DMS114 treated with DMSO at 0.1 percent for 48 hours (cell line): ENCODE results near the gene TFDP1.

Source experiments
- DNase-seq: peaks from one replicate; lab custom pipeline; 2025; ENCODE audit not compliant: unreplicated experiment; lab: John Stamatoyannopoulos, UW

The TFDP1 gene

DNA sequence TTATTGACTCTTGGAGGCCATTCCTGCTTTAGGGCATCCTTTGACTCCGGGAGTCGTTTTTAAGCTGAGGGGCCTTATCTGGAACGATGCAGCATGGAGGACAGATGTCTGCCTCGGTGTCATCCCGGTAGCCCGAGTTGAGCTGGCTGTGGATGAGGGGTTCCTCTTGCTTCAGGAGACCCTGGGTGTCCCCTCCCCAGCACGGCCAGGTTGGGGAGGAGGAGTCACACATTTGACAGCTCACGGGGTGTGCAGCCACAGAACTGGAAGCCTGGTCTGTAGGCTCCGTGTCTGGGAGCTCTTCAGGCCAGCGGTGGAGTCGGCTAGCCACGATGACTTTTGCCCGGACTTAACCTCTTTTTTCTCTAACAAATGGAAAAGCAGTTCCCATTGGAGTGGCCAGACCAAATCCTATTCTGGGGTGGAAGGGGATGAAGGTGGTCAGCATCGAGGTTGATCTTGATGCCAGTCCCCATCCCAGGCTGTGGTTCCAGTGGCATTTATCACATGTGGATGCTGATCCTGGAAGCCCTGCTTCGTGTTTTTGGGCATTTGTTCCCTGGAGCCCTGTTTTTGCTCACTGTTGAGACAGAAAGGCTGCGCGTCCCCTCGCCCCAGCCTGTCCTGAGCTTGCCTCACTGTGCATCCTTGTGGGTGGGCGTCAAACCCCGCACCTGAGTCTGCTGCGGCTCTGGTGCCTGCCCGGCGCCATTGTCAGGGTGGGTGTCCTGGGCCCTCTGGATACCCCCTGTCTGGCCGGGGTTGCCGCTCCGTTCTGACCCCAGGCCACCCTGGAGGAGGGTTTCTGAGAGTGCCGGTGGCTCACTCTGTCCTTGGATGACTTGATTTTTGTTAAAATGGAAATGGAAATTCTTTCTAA lies 12.0 kb downstream of the TFDP1 start:
- DNase-seq: no peak

DNA sequence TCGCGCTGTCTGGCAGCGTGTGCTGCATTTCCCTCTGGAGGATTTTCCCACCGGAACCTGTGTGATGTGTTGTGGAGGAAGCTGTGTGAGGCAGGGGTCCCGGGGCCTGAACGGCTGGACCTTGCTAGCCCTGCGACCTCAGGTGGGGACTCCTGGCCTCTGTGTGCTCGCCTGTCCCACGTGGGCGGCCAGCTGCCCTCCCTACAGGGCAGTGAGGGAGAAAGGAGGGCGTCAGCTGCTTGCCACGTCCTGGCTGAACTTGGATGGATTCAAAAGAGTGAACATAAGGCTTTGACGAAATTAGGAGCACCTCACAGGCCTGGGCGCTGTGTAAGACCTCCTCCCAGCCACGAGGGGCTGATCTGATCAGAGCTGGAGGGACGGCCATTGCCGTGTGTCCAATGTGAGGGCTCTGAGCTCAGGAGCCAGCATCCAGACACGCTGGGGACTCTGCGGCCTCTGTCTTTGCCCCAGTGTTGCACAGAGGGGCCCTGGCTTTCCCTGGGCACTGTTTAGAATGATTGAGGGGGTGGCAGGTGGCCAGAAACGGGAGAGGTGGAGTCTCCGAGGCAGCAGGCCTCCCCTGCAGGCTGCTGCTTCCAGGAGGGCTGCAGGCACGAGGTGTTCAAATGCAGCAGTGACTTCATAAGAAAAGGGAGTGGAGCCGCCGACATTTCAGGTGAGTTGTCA lies 13.0 kb downstream of the TFDP1 start:
- DNase-seq: no peak

DNA sequence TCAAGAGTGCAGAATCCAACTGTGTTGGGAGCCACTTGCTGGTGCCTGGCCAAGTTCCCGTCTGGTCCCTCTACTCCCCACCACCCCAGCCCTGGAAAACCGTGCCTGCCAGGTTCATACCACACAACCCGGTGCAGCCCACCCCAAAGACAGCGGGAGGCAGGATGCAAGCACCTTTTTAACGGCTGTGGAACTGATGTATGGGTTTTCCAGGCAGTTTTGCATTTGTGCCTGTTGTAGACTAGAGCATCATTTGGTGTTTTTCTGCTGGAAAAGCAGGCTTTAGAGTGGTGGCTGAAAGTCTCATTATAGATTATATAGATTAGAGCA lies 13.5 kb downstream of the TFDP1 start:
- DNase-seq: no peak

GRCh38 chr13:113598481-113598880 lies 13.9 kb downstream of the TFDP1 start:
- no peak for DNase-seq

GRCh38 chr13:113599391-113599790 lies 14.8 kb downstream of the TFDP1 start:
- no peak for DNase-seq

DNA sequence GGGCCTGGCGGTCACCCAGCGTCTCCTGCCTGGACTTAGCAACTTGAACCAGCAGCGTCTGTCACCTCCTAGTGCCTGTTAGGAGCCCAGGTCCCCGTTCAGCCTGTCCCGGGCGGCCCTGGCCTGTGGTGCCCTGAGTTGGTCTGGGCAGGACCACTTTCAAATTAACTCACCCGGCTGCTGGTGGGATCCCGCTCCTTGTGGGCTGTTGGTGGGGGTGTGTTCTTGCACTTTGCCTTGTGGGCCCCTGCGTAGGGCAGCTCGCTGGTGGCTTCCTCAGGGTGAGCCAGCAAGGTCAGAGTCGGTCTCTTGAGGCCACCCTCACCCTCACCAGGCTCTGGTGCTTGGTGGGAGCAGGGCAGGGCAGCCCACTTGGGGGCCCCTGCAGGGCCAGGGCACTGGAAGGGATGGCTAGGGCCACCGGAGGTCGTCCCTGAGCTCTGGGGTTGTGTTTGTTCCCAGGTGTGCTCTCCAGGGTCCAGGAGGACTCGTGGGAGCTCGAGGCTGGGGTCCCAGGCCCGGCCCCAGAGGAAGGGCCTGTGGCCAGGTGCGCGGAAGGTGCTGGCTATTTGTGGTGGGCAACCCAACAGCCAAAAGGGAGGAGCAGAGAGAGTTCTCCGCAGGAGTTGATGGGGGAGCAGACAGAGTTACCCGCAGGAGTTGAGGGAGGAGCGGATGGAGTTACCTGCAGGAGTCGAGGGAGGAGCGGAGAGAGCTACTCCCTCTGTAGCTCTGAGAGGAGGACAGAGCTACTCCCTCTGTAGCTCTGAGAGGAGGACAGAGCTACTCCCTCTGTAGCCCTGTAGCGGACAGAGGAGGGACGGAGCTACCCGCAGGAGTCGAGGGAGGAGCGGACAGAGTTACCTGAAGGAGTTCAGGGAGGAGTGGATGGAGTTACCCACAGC lies 16.9 kb downstream of the TFDP1 start:
- DNase-seq: no peak

GRCh38 chr13:113602291-113602988 lies 17.9 kb downstream of the TFDP1 start:
- no peak for DNase-seq

DNA sequence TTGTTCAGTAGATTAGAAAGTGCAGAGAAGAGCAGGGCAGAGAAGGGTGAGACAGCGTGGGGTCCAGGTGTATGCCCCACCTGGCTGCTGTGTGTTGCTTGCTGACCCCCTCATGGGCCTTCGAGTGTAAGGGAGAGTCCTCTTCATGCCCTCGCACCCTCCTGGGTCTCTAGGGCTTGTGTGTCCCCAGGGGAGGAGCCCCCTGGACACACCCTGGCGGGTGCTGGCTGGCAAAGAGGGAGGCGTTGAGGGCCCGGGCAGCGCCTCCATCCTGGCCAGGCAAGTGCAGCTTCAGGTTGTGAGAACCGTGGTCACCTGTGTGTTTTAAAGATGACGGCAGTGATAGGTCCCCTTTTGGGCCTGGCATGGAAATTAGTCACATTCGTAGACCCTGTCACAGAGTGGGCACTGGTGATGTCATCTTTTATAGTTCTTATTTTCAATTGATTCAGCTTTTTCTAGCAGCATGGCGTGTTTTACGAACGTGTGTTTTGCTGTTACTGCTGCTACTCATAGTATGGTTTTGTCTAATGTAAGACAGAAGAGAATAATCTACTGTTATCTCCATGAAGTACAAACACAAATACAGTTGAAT lies 18.7 kb downstream of the TFDP1 start:
- DNase-seq: no peak

GRCh38 chr13:113604186-113604585 lies 19.6 kb downstream of the TFDP1 start:
- no peak for DNase-seq

GRCh38 chr13:113605461-113605860 lies 20.9 kb downstream of the TFDP1 start:
- no peak for DNase-seq

DNA sequence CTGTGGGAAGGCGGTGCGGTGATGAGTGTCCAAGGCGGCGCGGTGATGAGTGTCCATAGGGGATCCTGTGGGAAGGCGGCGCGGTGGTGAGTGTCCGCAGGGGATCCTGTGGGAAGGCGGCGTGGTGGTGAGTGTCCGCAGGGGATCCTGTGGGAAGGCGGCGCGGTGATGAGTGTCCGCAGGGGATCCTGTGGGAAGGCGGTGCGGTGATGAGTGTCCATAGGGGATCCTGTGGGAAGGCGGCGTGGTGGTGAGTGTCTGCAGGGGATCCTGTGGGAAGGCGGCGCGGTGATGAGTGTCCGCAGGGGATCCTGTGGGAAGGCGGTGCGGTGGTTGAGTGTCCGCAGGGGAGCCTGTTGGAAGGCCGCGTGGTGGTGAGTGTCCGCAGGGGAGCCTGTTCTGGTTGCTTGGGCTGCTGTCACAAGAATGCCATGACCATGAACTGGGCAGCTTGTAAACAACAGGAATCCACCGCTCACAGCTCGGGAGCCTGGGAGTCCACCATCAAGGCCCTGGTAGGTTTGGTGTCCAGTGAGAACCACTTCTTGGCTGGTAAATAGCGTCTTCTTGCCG lies 21.4 kb downstream of the TFDP1 start:
- no peak for DNase-seq

DNA sequence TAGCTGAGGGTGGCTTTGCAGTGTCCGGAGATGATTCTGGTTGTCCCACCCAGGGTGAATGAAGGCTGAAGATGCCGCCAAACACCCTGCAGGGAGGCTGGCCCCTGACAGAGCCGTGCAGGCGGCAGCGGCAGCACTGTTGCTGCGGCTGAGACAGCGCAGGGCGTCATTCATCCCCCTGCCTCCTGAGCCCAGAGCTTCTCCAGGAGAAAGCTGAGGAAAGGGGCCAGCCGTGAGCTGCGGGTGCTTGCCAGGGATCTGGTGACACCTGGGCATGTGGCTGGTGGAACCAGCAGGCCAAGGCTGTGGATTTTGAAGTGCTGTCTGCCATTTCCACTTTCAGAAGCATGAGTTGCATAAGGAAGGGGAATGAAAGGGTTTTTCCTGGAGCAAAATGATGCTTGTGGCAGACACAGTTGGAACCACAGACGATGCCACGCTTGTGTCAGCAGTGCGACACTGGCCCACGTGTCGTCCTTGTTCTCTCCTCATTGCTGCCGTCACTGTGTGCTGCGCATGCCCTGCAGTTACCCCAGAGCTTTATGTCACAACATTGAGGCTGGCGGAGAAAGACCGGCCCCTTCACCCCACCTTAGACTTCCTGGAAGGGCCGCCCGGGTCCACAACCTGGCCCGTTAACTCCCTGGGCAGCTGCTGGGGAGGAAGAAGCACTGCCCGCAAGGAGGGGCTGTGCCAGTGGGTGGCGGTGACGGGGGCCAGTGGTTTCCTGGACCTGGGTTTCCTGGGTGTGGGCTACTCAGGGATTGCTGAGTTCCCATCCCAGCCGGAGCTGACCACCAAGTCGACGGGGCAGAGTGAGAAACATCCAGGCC lies 22.7 kb downstream of the TFDP1 start:
- DNase-seq: no peak

DNA sequence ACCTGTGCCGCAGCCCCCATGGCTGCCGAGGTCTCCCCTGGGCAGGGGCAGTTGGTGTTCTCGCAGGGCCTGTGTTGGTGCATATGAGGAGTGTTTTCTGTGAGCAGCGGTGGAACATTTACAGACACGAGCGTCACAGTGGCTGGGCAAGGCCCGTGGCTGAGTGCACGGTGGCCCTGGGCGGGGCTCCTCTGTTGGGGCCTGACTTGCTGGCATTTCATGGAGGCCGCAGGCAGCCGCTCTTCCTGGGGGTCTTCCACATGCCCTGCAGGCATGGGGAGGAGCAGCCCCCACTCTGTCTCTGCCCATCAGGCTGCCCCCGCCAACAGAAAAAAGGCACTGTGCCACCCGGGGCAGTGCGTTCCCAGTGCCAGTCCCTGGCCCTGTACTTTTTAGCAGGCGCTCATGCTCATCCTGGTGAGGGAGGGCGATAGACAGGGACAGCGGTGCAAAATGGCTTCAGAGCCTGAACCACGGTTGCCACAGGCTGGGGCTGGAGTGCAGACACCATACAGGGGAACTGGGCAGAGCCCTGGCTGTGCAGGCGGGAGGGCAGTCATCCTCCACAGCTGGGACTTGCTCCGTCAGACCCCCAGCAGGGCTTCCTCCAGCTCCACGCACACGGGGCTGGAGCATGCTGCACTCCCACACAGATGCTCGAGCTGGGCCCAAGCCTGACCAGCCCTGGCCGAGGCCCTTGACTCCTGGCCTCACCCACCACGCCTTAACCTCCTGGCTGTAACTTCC lies 23.5 kb downstream of the TFDP1 start:
- DNase-seq: no peak

GRCh38 chr13:113608967-113609533 lies 24.5 kb downstream of the TFDP1 start:
- no peak for DNase-seq

- DNase-seq: no peak
Measured at GRCh38 chr13:113609616-113610015, 25.1 kb downstream of the TFDP1 start.

DNA sequence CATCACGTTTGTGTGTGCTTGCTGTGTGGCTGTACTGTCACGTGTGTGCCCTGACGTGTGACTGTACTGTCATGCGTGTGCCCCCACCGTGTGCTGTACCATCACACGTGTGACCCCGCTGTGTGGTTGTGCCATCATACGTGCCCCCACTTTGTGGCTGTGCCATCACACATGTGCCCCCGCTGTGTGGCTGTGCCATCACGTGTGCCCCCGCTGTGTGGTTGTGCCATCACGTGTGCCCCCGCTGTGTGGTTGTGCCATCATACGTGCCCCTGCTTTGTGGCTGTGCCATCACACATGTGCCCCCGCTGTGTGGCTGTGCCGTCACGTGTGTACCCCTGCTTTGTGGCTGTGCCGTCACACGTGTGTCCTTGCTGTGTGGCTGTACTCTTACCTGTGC lies 25.7 kb downstream of the TFDP1 start:
- DNase-seq: no peak

GRCh38 chr13:113611996-113612395 lies 27.4 kb downstream of the TFDP1 start:
- DNase-seq: no peak

DNA sequence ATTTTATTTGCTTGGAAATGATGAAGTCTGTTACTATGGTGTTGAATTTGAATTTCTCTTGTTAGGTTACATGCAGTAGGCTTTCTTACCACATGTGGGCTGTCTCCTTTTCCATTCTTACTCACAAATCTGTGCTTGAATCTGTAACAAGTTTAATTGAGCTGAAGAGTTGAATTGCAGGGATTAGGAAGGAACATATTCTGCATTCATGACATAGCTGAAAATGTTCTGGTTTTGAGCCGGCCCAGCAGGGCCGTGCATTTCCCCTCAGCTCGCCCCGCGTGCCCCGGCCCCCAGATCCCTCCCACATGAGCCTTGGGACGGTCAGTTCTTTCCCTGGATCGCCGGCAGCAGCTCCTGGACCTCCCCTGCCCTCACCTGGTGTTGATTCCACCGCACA lies 28.1 kb downstream of the TFDP1 start:
- DNase-seq: no peak
